GM21619 (cell line): ENCODE data around the gene TAF1B.

Experiments
- ATAC-seq: cut with Tn5 transposase; IDR thresholded peaks from one replicate; pipeline ENCODE4 v1.9.1; 2021; ENCODE audit not compliant: unreplicated experiment

TAF1B gene

GRCh38 chr2:9982891-9983290 is 139.6 kb downstream of the TAF1B start:
- ATAC-seq: no peak

GRCh38 chr2:9983401-9984216 is 140.3 kb downstream of the TAF1B start:
- ATAC-seq: no peak
